CD4-positive, alpha-beta T cell (primary cell): ENCODE measurements around the gene RASGRP3. TPM values are rescaled to one million over a fixed set of nuclear protein-coding genes. Genes with fewer than 3 reads are reported as not detected.

Source experiments
- ATAC-seq: fragments of 200-7000 bp; cut with Tn5 transposase; one replicate; pipeline ENCODE4 v1.10.0; 2022; ENCODE audit warnings: mild to moderate bottlenecking; ENCODE audit not compliant: poor library complexity
- CTCF ChIA-PET: fragments of 350-600 bp; sonication (Branson Sonifier 250); formaldehyde crosslinking; loops from one replicate; lab custom pipeline; 2021; ENCODE audit warnings: antibody characterized with exemption, inconsistent platforms; lab: Charles Lee
- POLR2A ChIA-PET: fragments of 350-600 bp; sonication (Branson Sonifier 250); formaldehyde crosslinking; loops from one replicate; lab custom pipeline; 2021; ENCODE audit warnings: antibody characterized with exemption, inconsistent platforms; lab: Charles Lee
- DNase-seq, 14 experiments: peaks; one replicate each; pipeline ENCODE4 v3.0.0-alpha.2; 2013 to 2020; ENCODE audit warnings: mixed read lengths in 2 of 14
- H3K27ac ChIP-seq, 2 donors: one replicate each; pipeline versions ENCODE4 v1.5.1 to v1.7.0; 2013; ENCODE audit warnings: low read length in 2 of 2, low read depth in 1 of 2, mild to moderate bottlenecking in 1 of 2
- H3K27me3 ChIP-seq, 2 experiments: 1 replicate in 1 of 2; 2 replicates in 1 of 2; pipeline versions ENCODE4 v1.6.1 to v1.7.0; 2013; ENCODE audit warnings: low read length in 2 of 2, control low read depth in 1 of 2, mild to moderate bottlenecking in 1 of 2, moderate library complexity in 1 of 2; ENCODE audit not compliant: insufficient read depth in 2 of 2, control insufficient read depth in 1 of 2
- H3K36me3 ChIP-seq: one replicate; pipeline ENCODE4 v1.6.1; 2013; ENCODE audit warnings: low read length, control low read depth; ENCODE audit not compliant: insufficient read depth
- H3K4me1 ChIP-seq: one replicate; pipeline ENCODE4 v1.6.1; 2013; ENCODE audit warnings: low read length, control low read depth; ENCODE audit not compliant: insufficient read depth
- H3K4me3 ChIP-seq: one replicate; pipeline ENCODE4 v1.5.1; 2013; ENCODE audit warnings: mild to moderate bottlenecking, low read length, moderate library complexity
- H3K9me3 ChIP-seq, 2 experiments: 1 replicate in 1 of 2; 2 replicates in 1 of 2; pipeline versions ENCODE4 v1.6.1 to v1.7.0; 2013; ENCODE audit warnings: low read length in 2 of 2, mild to moderate bottlenecking in 2 of 2, control low read depth in 1 of 2, moderate library complexity in 1 of 2; ENCODE audit not compliant: control insufficient read depth in 1 of 2, insufficient read depth in 1 of 2
- H3K27ac Mint-ChIP-seq: one replicate; pipeline ENCODE4 v1.8.0; 2020; ENCODE audit warnings: mixed read lengths
- H3K27me3 Mint-ChIP-seq: one replicate; pipeline ENCODE4 v1.8.0; 2021; ENCODE audit warnings: mixed read lengths
- H3K36me3 Mint-ChIP-seq: one replicate; pipeline ENCODE4 v1.8.0; 2021; ENCODE audit warnings: low read depth, mixed read lengths
- H3K4me1 Mint-ChIP-seq: one replicate; pipeline ENCODE4 v1.8.0; 2021; ENCODE audit warnings: low read depth, mixed read lengths
- H3K4me3 Mint-ChIP-seq: one replicate; pipeline ENCODE4 v1.8.0; 2020; ENCODE audit warnings: mild to moderate bottlenecking, mixed read lengths
- H3K9me3 Mint-ChIP-seq: one replicate; pipeline ENCODE4 v1.8.0; 2020; ENCODE audit warnings: mixed read lengths
- CTCF ChIP-seq: fragments of 200-600 bp; IDR thresholded peaks from one replicate; pipeline ENCODE4 v1.8.0; 2022; ENCODE audit warnings: antibody characterized with exemption, mild to moderate bottlenecking
- intact Hi-C, 2 experiments: fragments of 100-400 bp; cut with DNase I in 1 of 2; cut with micrococcal nuclease in 1 of 2; formaldehyde crosslinking; loops; one replicate each; pipeline versions ENCODE4 v1.15.1 to v1.9.0; 2023 to 2025; cut with DNase I, micrococcal nuclease
- total RNA-seq, 174 experiments: library from RNA in 2 of 174; stranded (reverse) in 2 of 174; gene quantifications; one replicate each; pipeline ENCODE4 v1.2.3 and lab custom pipeline; 2021 to 2026

Gene RASGRP3
- total RNA-seq, 2 experiments from 2014 or later: 5.7 to 7.9 TPM

- Histone ChIP-seq H3K36me3 (no peaks in the 10 kb centered on the region), H3K4me1 (no peaks in the 10 kb centered on the region), H3K9me3 (no peaks in the 10 kb centered on the region), H3K27me3 (no peaks in the 10 kb centered on the region), H3K4me3 (no peak overlapping the region), H3K27ac (no peak overlapping the region)
- Mint-ChIP-seq H3K4me1 (peaks cover 7% of the 10 kb centered on the region), H3K9me3 (no peaks in the 10 kb centered on the region), H3K36me3 (no peaks in the 10 kb centered on the region), H3K27me3 (no peaks in the 10 kb centered on the region), H3K4me3 (no peak overlapping the region), H3K27ac (no peak overlapping the region)
- no peak for TF ChIP-seq CTCF
- ChIA-PET CTCF (no interaction called here), POLR2A (no interaction called here)
- ATAC-seq (no peak), DNase-seq (no peak)
- intact Hi-C loops: no loop called here
Measured at GRCh38 chr2:33577084-33577483, 100.6 kb downstream of the RASGRP3 start.

- no peak for ATAC-seq
Measured at GRCh38 chr2:33577668-33578067, 101.2 kb downstream of the RASGRP3 start.

GRCh38 chr2:33579227-33579626 lies 102.8 kb downstream of the RASGRP3 start:
- no peaks in the 10 kb centered on the region for H3K4me1 ChIP-seq
- TF ChIP-seq CTCF: no peak
- ATAC-seq (no peak), DNase-seq (no peak)
- peak overlapping the region; percentile 37 for H3K27ac Mint-ChIP-seq
- ChIA-PET CTCF (interaction anchor here (1.2 kb wide), 1 partner anchor 10 kb away, joined by 3 read pairs; no protein-coding TSS in a partner anchor), POLR2A (interaction anchor here (0.6 kb wide), 1 partner anchor 217 kb away, joined by 4 read pairs; no protein-coding TSS in a partner anchor)
- no peaks in the 10 kb centered on the region for H3K9me3 ChIP-seq
- H3K36me3 Mint-ChIP-seq: peaks cover 11% of the 10 kb centered on the region
- H3K9me3 Mint-ChIP-seq: no peaks in the 10 kb centered on the region
- H3K4me3 ChIP-seq: no peak overlapping the region
- intact Hi-C loops: no loop called here
- H3K27me3 Mint-ChIP-seq: no peaks in the 10 kb centered on the region
- H3K4me1 Mint-ChIP-seq: peaks cover 11% of the 10 kb centered on the region
- no peak overlapping the region for H3K4me3 Mint-ChIP-seq
- H3K27me3 ChIP-seq: no peaks in the 10 kb centered on the region
- peaks cover 2% of the 10 kb centered on the region for H3K36me3 ChIP-seq
- H3K27ac ChIP-seq: no peak overlapping the region

More at GRCh38 chr2:33577668-33578067, 101.2 kb downstream of the RASGRP3 start:
- Histone ChIP-seq H3K27me3 (no peaks in the 10 kb centered on the region), H3K4me1 (no peaks in the 10 kb centered on the region), H3K4me3 (no peak overlapping the region), H3K9me3 (no peaks in the 10 kb centered on the region), H3K27ac (no peak overlapping the region), H3K36me3 (no peaks in the 10 kb centered on the region)
- intact Hi-C loops: no loop called here
- no peak for DNase-seq
- TF ChIP-seq CTCF: no peak
- ChIA-PET POLR2A (no interaction called here), CTCF (no interaction called here)
- no peaks in the 10 kb centered on the region for H3K27me3 Mint-ChIP-seq
- H3K4me3 Mint-ChIP-seq: no peak overlapping the region
- H3K9me3 Mint-ChIP-seq: no peaks in the 10 kb centered on the region
- H3K27ac Mint-ChIP-seq: no peak overlapping the region
- H3K4me1 Mint-ChIP-seq: peaks cover 11% of the 10 kb centered on the region
- no peaks in the 10 kb centered on the region for H3K36me3 Mint-ChIP-seq
